A204.1 (cell line): ENCODE measurements around the gene RERE.

Experiments
- FAIRE-seq: peaks from 2 replicates; lab custom pipeline; 2012; peaks lifted over from hg19 to GRCh38; lab: Jason Lieb, UNC

Gene RERE

GRCh38 chr1:8359617-8360481, 457.6 kb downstream of the RERE start:
- no peak for FAIRE-seq

- FAIRE-seq: no peak
Observed at GRCh38 chr1:8358897-8359616, 458.4 kb downstream of the RERE start.

- FAIRE-seq: no peak
Observed at GRCh38 chr1:8358241-8358896, 459.1 kb downstream of the RERE start.

GRCh38 chr1:8357329-8358101, 459.9 kb downstream of the RERE start:
- no peak for FAIRE-seq

GRCh38 chr1:8356256-8357209, 460.9 kb downstream of the RERE start:
- no peak for FAIRE-seq

GRCh38 chr1:8355439-8356255, 461.8 kb downstream of the RERE start:
- FAIRE-seq: no peak

GRCh38 chr1:8354038-8354437, 463.4 kb downstream of the RERE start:
- FAIRE-seq: no peak

- FAIRE-seq: no peak
Observed at GRCh38 chr1:8352886-8353785, 464.3 kb downstream of the RERE start.

GRCh38 chr1:8352471-8352845, 465.0 kb downstream of the RERE start:
- FAIRE-seq: no peak

GRCh38 chr1:8351693-8352470, 465.6 kb downstream of the RERE start:
- FAIRE-seq: no peak

- no peak for FAIRE-seq
Observed at GRCh38 chr1:8350914-8351684, 466.3 kb downstream of the RERE start.

GRCh38 chr1:8349961-8350360, 467.5 kb downstream of the RERE start:
- no peak for FAIRE-seq

GRCh38 chr1:8349473-8349865, 468.0 kb downstream of the RERE start:
- FAIRE-seq: no peak

GRCh38 chr1:8348777-8349472, 468.5 kb downstream of the RERE start:
- no peak for FAIRE-seq

GRCh38 chr1:8348047-8348776, 469.2 kb downstream of the RERE start:
- FAIRE-seq: no peak

GRCh38 chr1:8347635-8348034, 469.8 kb downstream of the RERE start:
- no peak for FAIRE-seq
